Tibial nerve (tissue), 4 donors: ENCODE measurements around the gene KIRREL1. TPM values are rescaled to one million over a fixed set of nuclear protein-coding genes. Genes with fewer than 3 reads are reported as not detected.
A peak's percentile ranks its signal among the peaks of the same experiment; 100 is the strongest.

Source experiments
- DNase-seq, 2 donors: peaks; one replicate each; pipeline ENCODE4 v3.0.0-alpha.2; 2019; ENCODE audit warnings: low spot score in 2 of 2
- H3K27ac ChIP-seq, 4 donors: fragments of 200-600 bp; sonication (generic) in 3 of 4; one replicate each; pipeline ENCODE4 v1.5.1; 2017 to 2019; ENCODE audit warnings: mild to moderate bottlenecking in 1 of 4
- H3K27me3 ChIP-seq, 2 donors: fragments of 200-600 bp; sonication (generic) in 1 of 2; one replicate each; pipeline versions ENCODE4 v1.5.1 to v1.6.0; 2017 to 2019
- H3K36me3 ChIP-seq, 3 donors: fragments of 200-600 bp; sonication (generic); one replicate each; pipeline ENCODE4 v1.5.1; 2018 to 2019
- H3K4me1 ChIP-seq, 4 donors: fragments of 200-600 bp; sonication (generic) in 3 of 4; one replicate each; pipeline ENCODE4 v1.5.1; 2017 to 2019
- H3K4me3 ChIP-seq, 4 donors: fragments of 200-600 bp; sonication (generic) in 3 of 4; one replicate each; pipeline ENCODE4 v1.5.1; 2017 to 2019; ENCODE audit warnings: mild to moderate bottlenecking in 1 of 4, moderate library complexity in 1 of 4
- H3K9me3 ChIP-seq, 4 donors: fragments of 200-600 bp; sonication (generic) in 3 of 4; one replicate each; pipeline ENCODE4 v1.5.1; 2017 to 2019
- EP300 ChIP-seq, 2 donors: sonication (generic); formaldehyde crosslinking; IDR thresholded peaks; one replicate each; pipeline ENCODE4 v1.6.1; 2017; ENCODE audit warnings: antibody characterized with exemption in 2 of 2, mild to moderate bottlenecking in 1 of 2
- POLR2A ChIP-seq, 2 donors: fragments of 450-650 bp; IDR thresholded peaks; one replicate each; pipeline ENCODE4 v1.6.1; 2017; ENCODE audit warnings: antibody characterized with exemption in 2 of 2, mild to moderate bottlenecking in 2 of 2, moderate library complexity in 2 of 2
- WGBS, 2 donors: methylation state at CpG; one replicate each; pipeline ENCODE4 v1.1.5; 2018; 5-methylcytosine and 5-hydroxymethylcytosine counted together
- total RNA-seq, 4 donors: library from RNA; depleted of rRNA; stranded (reverse); fragments of >200 nt; gene quantifications; one replicate each; pipeline ENCODE4 v1.1.0, GENCODE V29; 2016
- TF ChIP-seq, protein P1 (sequence below), 5 experiments: fragments of 200-600 bp in 3 of 5; fragments of 450-650 bp in 2 of 5; sonication (generic) in 3 of 5; IDR thresholded peaks; one replicate each; pipeline ENCODE4 v1.5.1; 2016 to 2019; ENCODE audit warnings: antibody characterized with exemption in 5 of 5, mild to moderate bottlenecking in 3 of 5, moderate library complexity in 2 of 5

KIRREL1 gene
- total RNA-seq, 4 donors from 2014 or later: 47.1 to 60.6 (median 50.7) TPM

DNA sequence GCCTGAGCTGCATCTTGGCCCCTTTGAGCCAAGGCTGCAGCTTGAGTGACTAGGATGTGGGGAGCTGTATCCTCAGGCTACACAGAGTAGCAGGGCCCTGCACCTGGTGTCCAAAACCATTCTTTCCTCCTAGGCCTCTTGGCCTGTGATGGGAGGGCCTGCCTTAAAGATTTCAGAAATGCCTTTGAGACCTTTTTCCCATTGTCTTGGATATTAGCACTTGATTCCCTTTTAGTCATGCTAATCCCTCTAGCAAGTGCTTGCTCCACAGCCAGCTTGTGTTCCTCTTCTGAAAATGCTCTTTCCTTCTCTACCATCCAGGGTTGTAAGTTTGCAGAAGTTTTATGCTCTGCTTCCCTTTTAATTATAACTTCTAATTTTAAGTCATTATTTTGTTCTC is 21.7 kb upstream of the KIRREL1 start:
- H3K36me3 ChIP-seq: no peaks in the 10 kb centered on the region
- no peak for DNase-seq
- no peaks in the 10 kb centered on the region for H3K27me3 ChIP-seq
- H3K4me1 ChIP-seq: peaks cover 0 to 8% (median 0%) of the 10 kb centered on the region in 4 donors
- TF ChIP-seq POLR2A (IDR thresholded peaks at IDR 0.05) (no peak), EP300 (IDR thresholded peaks at IDR 0.05) (no peak)
- TF ChIP-seq, protein P1, sequence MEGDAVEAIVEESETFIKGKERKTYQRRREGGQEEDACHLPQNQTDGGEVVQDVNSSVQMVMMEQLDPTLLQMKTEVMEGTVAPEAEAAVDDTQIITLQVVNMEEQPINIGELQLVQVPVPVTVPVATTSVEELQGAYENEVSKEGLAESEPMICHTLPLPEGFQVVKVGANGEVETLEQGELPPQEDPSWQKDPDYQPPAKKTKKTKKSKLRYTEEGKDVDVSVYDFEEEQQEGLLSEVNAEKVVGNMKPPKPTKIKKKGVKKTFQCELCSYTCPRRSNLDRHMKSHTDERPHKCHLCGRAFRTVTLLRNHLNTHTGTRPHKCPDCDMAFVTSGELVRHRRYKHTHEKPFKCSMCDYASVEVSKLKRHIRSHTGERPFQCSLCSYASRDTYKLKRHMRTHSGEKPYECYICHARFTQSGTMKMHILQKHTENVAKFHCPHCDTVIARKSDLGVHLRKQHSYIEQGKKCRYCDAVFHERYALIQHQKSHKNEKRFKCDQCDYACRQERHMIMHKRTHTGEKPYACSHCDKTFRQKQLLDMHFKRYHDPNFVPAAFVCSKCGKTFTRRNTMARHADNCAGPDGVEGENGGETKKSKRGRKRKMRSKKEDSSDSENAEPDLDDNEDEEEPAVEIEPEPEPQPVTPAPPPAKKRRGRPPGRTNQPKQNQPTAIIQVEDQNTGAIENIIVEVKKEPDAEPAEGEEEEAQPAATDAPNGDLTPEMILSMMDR (IDR thresholded peaks at IDR 0.05): no peak
- peaks cover 0 to 3% (median 0%) of the 10 kb centered on the region in 4 donors for H3K9me3 ChIP-seq
- no peak overlapping the region for H3K27ac ChIP-seq
- no peak overlapping the region for H3K4me3 ChIP-seq

DNA sequence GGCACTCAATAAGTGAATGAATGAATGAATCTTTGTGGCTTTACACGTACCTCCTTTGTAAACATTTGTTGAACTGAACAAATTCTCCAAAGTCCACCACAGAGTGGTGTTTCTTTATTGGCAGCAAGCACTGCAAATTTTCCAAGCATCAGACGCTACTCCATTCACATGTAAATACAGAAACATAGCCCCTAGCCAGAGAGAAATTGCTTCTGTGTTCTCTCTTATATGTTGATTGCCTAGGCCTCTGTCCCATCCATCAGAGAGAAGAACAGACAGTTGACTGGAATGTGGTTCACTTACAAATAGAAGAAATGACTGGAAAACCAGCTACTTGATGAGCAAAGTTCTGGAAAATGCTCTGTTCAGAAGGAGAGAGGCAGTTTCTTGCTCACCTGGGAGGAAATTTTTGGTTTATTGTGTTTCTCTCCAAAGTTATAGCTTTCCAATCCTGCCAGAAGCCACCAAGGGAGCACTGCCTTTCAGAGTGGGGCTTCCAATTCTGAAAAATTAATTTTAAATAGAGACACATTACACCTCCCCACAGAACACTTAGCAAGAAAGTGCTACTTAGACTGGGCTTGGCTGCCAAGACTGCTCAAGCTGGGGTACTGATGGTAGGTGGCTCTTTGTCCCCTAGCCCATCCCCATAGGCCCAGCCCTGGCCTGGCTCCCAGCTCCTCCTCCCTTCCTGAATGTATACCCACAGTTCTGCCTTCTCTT is 18.1 kb upstream of the KIRREL1 start:
- DNase-seq: no peak
- Histone ChIP-seq H3K27me3 (no peaks in the 10 kb centered on the region), H3K9me3 (no peaks in the 10 kb centered on the region), H3K27ac (no peak overlapping the region), H3K36me3 (no peaks in the 10 kb centered on the region), H3K4me1 (peaks cover 0 to 12% (median 0%) of the 10 kb centered on the region in 4 donors), H3K4me3 (no peak overlapping the region)
- 43 to 46% methylated on average over 2 of the region's 2 CpGs for WGBS, 2 donors
- TF ChIP-seq POLR2A (IDR thresholded peaks at IDR 0.05): no peak
- TF ChIP-seq, protein P1 (IDR thresholded peaks at IDR 0.05): no peak
- no peak for TF ChIP-seq EP300 (IDR thresholded peaks at IDR 0.05)

DNA sequence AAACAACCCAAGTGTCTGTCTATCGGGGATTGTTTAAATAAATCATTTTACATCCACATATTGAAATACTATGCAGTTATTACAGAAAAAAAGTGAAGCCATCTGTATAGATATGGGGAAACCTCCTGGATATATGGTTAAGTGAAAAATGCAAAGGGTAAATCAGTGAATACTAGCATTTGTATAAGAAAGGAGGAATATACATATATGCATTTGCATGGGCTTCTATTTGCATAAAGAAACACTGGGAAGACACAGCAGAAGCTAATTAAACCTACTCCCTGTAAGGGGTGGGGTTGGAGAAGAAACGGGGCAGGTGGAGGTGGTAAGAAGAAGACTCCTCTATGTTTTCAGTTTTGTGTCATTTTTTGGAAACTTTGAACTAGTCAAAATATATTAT is 16.6 kb upstream of the KIRREL1 start:
- no peaks in the 10 kb centered on the region for H3K36me3 ChIP-seq
- no peaks in the 10 kb centered on the region for H3K27me3 ChIP-seq
- TF ChIP-seq, protein P1 (IDR thresholded peaks at IDR 0.05): no peak
- TF ChIP-seq EP300 (IDR thresholded peaks at IDR 0.05) (no peak), POLR2A (IDR thresholded peaks at IDR 0.05) (no peak)
- H3K27ac ChIP-seq: no peak overlapping the region
- no peak overlapping the region for H3K4me3 ChIP-seq
- peaks cover 0 to 12% (median 0%) of the 10 kb centered on the region in 4 donors for H3K4me1 ChIP-seq
- 88 to 94% methylated on average over 2 of the region's 2 CpGs for WGBS, 2 donors
- H3K9me3 ChIP-seq: no peaks in the 10 kb centered on the region
- DNase-seq: no peak

DNA sequence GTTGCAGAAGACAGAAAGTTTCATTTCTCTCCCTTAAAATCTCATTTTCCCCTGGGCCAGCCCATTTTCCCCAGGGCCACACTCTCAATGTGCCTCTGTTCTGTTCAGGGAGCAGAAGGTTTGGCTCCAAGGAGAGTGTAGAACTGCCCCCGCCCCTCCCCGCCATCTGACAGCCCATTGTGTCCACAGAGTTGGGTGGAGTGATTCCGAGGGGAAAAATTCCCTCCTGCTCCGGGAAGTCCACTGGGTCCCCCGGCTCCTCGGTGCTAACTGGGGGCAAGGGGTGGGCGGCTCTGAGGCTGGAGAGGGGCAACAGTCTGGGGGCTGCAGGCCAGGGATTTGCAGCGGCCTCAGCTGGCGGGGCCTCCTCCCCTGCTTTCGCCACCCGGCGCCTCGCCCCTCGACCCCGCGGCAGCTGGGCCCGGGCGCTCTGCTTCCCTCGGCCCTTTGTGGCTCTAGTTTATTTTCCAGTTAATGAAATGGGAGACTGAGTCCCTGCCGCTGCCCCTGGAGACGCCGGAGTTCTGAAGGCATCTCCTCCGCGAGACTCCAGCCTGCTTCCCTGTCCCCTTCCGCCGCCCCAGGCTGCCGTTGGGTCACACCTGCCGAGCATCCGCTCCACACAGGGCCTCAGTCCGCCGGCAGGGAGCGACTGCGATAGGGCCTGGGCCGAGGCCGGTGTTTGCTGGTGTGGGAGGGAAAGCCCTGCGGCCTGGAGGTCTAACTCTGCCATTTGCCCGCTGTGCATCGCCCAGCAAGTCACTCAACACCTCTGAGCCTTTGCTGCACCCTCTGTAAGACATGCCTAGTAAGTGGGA is 14.7 kb upstream of the KIRREL1 start:
- Histone ChIP-seq H3K9me3 (no peaks in the 10 kb centered on the region), H3K4me1 (peaks cover 0 to 12% (median 0%) of the 10 kb centered on the region in 4 donors), H3K27me3 (no peaks in the 10 kb centered on the region), H3K27ac (peak overlapping the region in 2 of 4 donors; percentile 38 to 55), H3K36me3 (no peaks in the 10 kb centered on the region), H3K4me3 (peak overlapping the region; percentile 18 to 41 (median 24))
- DNase-seq: no peak
- TF ChIP-seq POLR2A (IDR thresholded peaks at IDR 0.05) (no peak), EP300 (IDR thresholded peaks at IDR 0.05) (no peak)
- TF ChIP-seq, protein P1 (IDR thresholded peaks at IDR 0.05): no peak
- 19 to 25% methylated on average over 27 to 38 of the region's 38 CpGs for WGBS, 2 donors

DNA sequence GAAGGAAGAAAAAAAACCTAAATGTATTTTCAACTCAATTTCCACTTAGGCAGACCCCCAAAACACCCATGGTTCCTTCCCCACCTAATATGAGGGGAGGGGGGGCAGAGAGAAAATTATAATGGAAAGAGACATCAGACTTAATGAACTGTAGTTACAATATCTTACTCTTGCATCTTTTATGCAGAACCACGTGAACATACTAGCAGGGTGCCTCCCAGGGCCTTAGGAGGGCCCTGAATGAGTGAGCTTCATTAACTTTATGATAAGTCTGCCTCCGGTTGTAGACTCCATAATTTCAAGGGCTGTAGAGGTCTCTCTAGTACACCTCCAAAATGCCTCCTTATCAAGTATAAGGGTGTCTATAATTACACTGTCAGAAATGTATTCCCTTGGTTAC is 11.3 kb upstream of the KIRREL1 start:
- no peak for DNase-seq
- H3K36me3 ChIP-seq: no peaks in the 10 kb centered on the region
- no peaks in the 10 kb centered on the region for H3K27me3 ChIP-seq
- H3K9me3 ChIP-seq: no peaks in the 10 kb centered on the region
- WGBS, 2 donors: 71 to 73% methylated on average over 2 of the region's 2 CpGs
- peaks cover 0 to 12% (median 0%) of the 10 kb centered on the region in 4 donors for H3K4me1 ChIP-seq
- no peak overlapping the region for H3K27ac ChIP-seq
- H3K4me3 ChIP-seq: no peak overlapping the region
- TF ChIP-seq EP300 (IDR thresholded peaks at IDR 0.05): no peak
- TF ChIP-seq POLR2A (IDR thresholded peaks at IDR 0.05): no peak
- TF ChIP-seq, protein P1 (IDR thresholded peaks at IDR 0.05): no peak
